HS-27A (cell line): ENCODE data around the gene FAM107A.

ENCODE experiments used
- DNase-seq: peaks from one replicate; pipeline ENCODE4 v3.0.0-alpha.2; 2012; ENCODE audit warnings: low read depth, missing footprints

The FAM107A gene

DNA sequence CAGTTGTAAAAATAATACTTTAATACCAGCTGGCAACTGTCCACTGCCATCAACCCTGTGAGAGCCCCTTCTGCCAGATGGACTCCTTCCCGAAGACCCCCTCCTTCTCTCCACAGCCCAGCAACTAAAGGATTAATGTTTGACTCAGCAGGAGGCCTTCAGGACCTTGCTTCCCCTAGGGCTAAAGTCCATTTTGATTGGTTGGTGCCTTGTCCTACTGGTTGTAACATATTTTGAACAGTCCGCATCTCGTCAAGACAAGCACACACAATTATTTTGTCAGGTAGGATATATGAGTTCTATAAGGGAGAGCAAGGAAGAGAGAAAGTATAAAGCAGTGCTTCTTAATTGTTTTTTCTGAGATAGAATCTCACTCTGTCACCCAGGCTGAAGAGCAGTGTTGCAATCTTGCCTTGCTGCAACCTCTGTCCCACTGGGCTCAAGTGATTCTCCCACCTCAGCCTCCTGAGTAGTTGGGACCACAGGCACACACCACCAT lies 58.9 kb downstream of the FAM107A start:
- DNase-seq, result no peak

GRCh38 chr3:58514405-58514804 lies 62.8 kb downstream of the FAM107A start:
- no peak for DNase-seq
